Endothelial cell of umbilical vein (primary cell): ENCODE results near the gene SUPT4H1. TPM values are rescaled to one million over a fixed set of nuclear protein-coding genes. Genes with fewer than 3 reads are reported as not detected.

Experiments used
- Bru-seq: library from RNA; stranded (reverse); fragments of 400-500 nt; gene quantifications from one replicate; lab custom pipeline; 2021; lab: Mats Ljungman, UMichigan
- BruChase-seq, 2 experiments: library from RNA; stranded (reverse); fragments of 400-500 nt; gene quantifications; one replicate each; lab custom pipeline; 2021; lab: Mats Ljungman, UMichigan
- BruUV-seq: library from RNA; stranded (reverse); fragments of 400-500 nt; replicated peaks from 2 replicates; lab custom pipeline; 2021; lab: Mats Ljungman, UMichigan
- CTCF ChIA-PET: fragments of 300-600, 350-600 bp; sonication (Branson Sonifier 250); formaldehyde crosslinking; loops from one replicate; lab custom pipeline; 2021; ENCODE audit warnings: antibody characterized with exemption, inconsistent platforms; lab: Charles Lee
- POLR2A ChIA-PET: fragments of 300-600, 350-600 bp; sonication (Branson Sonifier 250); formaldehyde crosslinking; loops from one replicate; lab custom pipeline; 2021; ENCODE audit warnings: antibody characterized with exemption, inconsistent platforms; lab: Charles Lee
- DNase-seq: peaks from one replicate; pipeline ENCODE4 v3.0.0-alpha.2; 2011; ENCODE audit warnings: low read depth, low spot score
- FAIRE-seq: peaks from 2 replicates; lab custom pipeline; 2011; peaks lifted over from hg19 to GRCh38; lab: Jason Lieb, UNC
- H2AFZ ChIP-seq: 2 replicates; pipeline ENCODE4 v1.6.0; 2012; ENCODE audit warnings: low read depth, low read length, control low read depth, inconsistent platforms
- H3K27ac ChIP-seq: 2 replicates; pipeline ENCODE4 v1.5.1; 2011; ENCODE audit warnings: low read depth, mild to moderate bottlenecking, control low read depth, low read length, moderate library complexity; ENCODE audit not compliant: insufficient read depth
- H3K27me3 ChIP-seq, 2 experiments: 2 replicates each; pipeline versions ENCODE4 v1.6.0 to v1.6.1; 2011; ENCODE audit warnings: low read length in 2 of 2, mixed read lengths in 1 of 2; ENCODE audit not compliant: control insufficient read depth in 2 of 2, insufficient read depth in 2 of 2
- H3K36me3 ChIP-seq, 2 experiments: 2 replicates in 1 of 2; 3 replicates in 1 of 2; pipeline ENCODE4 v1.5.1; 2011; ENCODE audit warnings: low read length in 2 of 2, mild to moderate bottlenecking in 1 of 2, moderate library complexity in 1 of 2; ENCODE audit not compliant: control insufficient read depth in 2 of 2, insufficient read depth in 2 of 2; ENCODE audit errors: extremely low read depth in 1 of 2
- H3K4me1 ChIP-seq: 3 replicates; pipeline ENCODE4 v1.5.1; 2011; ENCODE audit warnings: mild to moderate bottlenecking, low read length; ENCODE audit not compliant: control insufficient read depth, insufficient read depth; ENCODE audit errors: extremely low read depth
- H3K4me2 ChIP-seq: 2 replicates; pipeline ENCODE4 v1.6.1; 2011; ENCODE audit warnings: low read length, control low read depth, mixed read lengths; ENCODE audit not compliant: insufficient read depth
- H3K4me3 ChIP-seq, 3 experiments: fragments of 200-600 bp in 1 of 3; sonication (generic), shearing (Covaris generic) in 1 of 3; replicated peaks in 1 of 3; 2 replicates each; pipeline ENCODE4 v1.5.1; 2011 to 2016; ENCODE audit warnings: control low read depth in 3 of 3, low read length in 3 of 3, mild to moderate bottlenecking in 2 of 3, inconsistent platforms in 1 of 3, low read depth in 1 of 3, moderate library complexity in 1 of 3; ENCODE audit not compliant: insufficient read depth in 1 of 3
- H3K79me2 ChIP-seq: 2 replicates; pipeline ENCODE4 v1.6.0; 2012; ENCODE audit warnings: low read length, inconsistent platforms; ENCODE audit not compliant: control insufficient read depth, insufficient read depth
- H3K9ac ChIP-seq: replicated peaks from 2 replicates; pipeline ENCODE3; 2011; ENCODE audit warnings: low read length, control low read depth; ENCODE audit not compliant: insufficient read depth; ENCODE audit errors: extremely low read depth
- H3K9me1 ChIP-seq: replicated peaks from 3 replicates; pipeline ENCODE4 v1.6.0; 2011; ENCODE audit warnings: mild to moderate bottlenecking, low read length; ENCODE audit not compliant: control insufficient read depth, insufficient read depth; ENCODE audit errors: extremely low read depth
- H3K9me3 ChIP-seq: replicated peaks from 2 replicates; pipeline ENCODE4 v1.5.1; 2012; ENCODE audit warnings: low read length, inconsistent platforms; ENCODE audit not compliant: control insufficient read depth, insufficient read depth
- H4K20me1 ChIP-seq: replicated peaks from 2 replicates; pipeline ENCODE3; 2011; ENCODE audit warnings: mild to moderate bottlenecking, low read length; ENCODE audit not compliant: control insufficient read depth, insufficient read depth; ENCODE audit errors: extremely low read depth
- CTCF ChIP-seq, 2 donors: IDR thresholded peaks; 1 replicate in 1 of 2; 2 replicates in 1 of 2; pipeline ENCODE4 v1.5.1; 2011; ENCODE audit warnings: low read length in 2 of 2, mild to moderate bottlenecking in 2 of 2, moderate library complexity in 2 of 2, control low read depth in 1 of 2, inconsistent platforms in 1 of 2, low read depth in 1 of 2; ENCODE audit not compliant: insufficient read depth in 1 of 2; ENCODE audit errors: extremely low read depth in 1 of 2
- EZH2 ChIP-seq: IDR thresholded peaks from 2 replicates; pipeline ENCODE4 v1.6.1; 2012; ENCODE audit warnings: borderline replicate concordance, low read depth, mild to moderate bottlenecking, moderate library complexity, low read length, inconsistent platforms; ENCODE audit not compliant: severe bottlenecking
- FOS ChIP-seq: IDR thresholded peaks from 2 replicates; pipeline ENCODE4 v1.6.1; 2011; ENCODE audit warnings: mild to moderate bottlenecking, low read length, moderate library complexity, borderline replicate concordance; ENCODE audit not compliant: insufficient read depth
- GATA2 ChIP-seq: IDR thresholded peaks from 2 replicates; pipeline ENCODE4 v1.7.0; 2011; ENCODE audit warnings: low read depth, mild to moderate bottlenecking, moderate library complexity, mixed read lengths, low read length; ENCODE audit not compliant: insufficient read length, insufficient read depth
- JUN ChIP-seq: IDR thresholded peaks from 2 replicates; pipeline ENCODE4 v1.6.1; 2011; ENCODE audit warnings: borderline replicate concordance, low read depth; ENCODE audit not compliant: insufficient read length, insufficient read depth
- MYC ChIP-seq: IDR thresholded peaks from one replicate; pipeline ENCODE4 v1.6.1; 2011; ENCODE audit warnings: mild to moderate bottlenecking, low read depth, low read length
- POLR2A ChIP-seq: IDR thresholded peaks from 2 replicates; pipeline ENCODE4 v1.6.1; 2012; ENCODE audit warnings: low read depth, mild to moderate bottlenecking, control low read depth, low read length
- POLR2AphosphoS5 ChIP-seq: IDR thresholded peaks from 2 replicates; pipeline ENCODE4 v1.6.1; 2012; ENCODE audit warnings: low read depth, mild to moderate bottlenecking, control low read depth, low read length, moderate library complexity; ENCODE audit not compliant: insufficient read depth
- dilution Hi-C: fragments of 300-500 bp; cut with MboI; formaldehyde crosslinking; loops from one replicate; pipeline ENCODE4 v1.15.0; 2019; ENCODE audit warnings: low sequenced_read_pairs; ENCODE audit not compliant: extremely low pct_ligation_motif_present
- intact Hi-C: fragments of 100-400 bp; cut with micrococcal nuclease; formaldehyde crosslinking; loops from one replicate; pipeline ENCODE4 v1.10.0; 2022
- long read RNA-seq: library from polyadenylated mRNA; stranded (forward); transcript quantifications from one replicate; pipeline ENCODE4 v2.0.0, GENCODE V29; 2021
- polyA minus RNA-seq, 3 experiments: library from RNA; depleted of rRNA, polyadenylated mRNA; stranded (reverse); fragments of >200 nt; gene quantifications; 1 replicate in 1 of 3; 2 replicates in 2 of 3; pipeline ENCODE4 v1.2.3, GENCODE V29; 2011
- polyA plus RNA-seq, 4 experiments: library from polyadenylated mRNA; depleted of rRNA in 3 of 4; stranded (reverse) in 3 of 4; unstranded in 1 of 4; fragments of >200 nt; gene quantifications; 2 replicates each; pipeline versions ENCODE4 v1.2.1 to v1.2.3, GENCODE V29; 2011 to 2012; ENCODE audit warnings: missing spikeins in 1 of 4
- total RNA-seq: library from RNA; stranded (reverse); gene quantifications from 2 replicates; pipeline ENCODE4 v1.2.3, GENCODE V29; 2021
- TF ChIP-seq, protein P1 (sequence below): IDR thresholded peaks from 2 replicates; pipeline ENCODE4 v1.6.1; 2011; ENCODE audit not compliant: insufficient read depth, insufficient read length

SUPT4H1 gene
- total RNA-seq, result 70.9 and 77.5 TPM in 2 replicates
- polyA plus RNA-seq, result 112 and 154 TPM in 2 replicates
- polyA plus RNA-seq (2011; cell fraction: cytosol; rRNA removed), result 103 and 166 TPM in 2 replicates
- 58.2 and 63.9 TPM in 2 replicates for polyA plus RNA-seq (2011; cell fraction: nucleus; rRNA removed)
- 136 and 149 TPM in 2 replicates for polyA plus RNA-seq (2012)
- 101 and 131 TPM in 2 replicates for polyA minus RNA-seq
- polyA minus RNA-seq (2011; cell fraction: cytosol; rRNA and poly(A)+ RNA removed), result 42.7 TPM
- polyA minus RNA-seq (2011; cell fraction: nucleus; rRNA and poly(A)+ RNA removed), result 17.9 and 22.6 TPM in 2 replicates
- Bru-seq, nascent RNA, result percentile 72 among the genes with signal in this experiment
- percentile 94 among the genes with signal in this experiment for BruChase-seq, experiment 1, labeled RNA remaining after a 6-hour chase
- percentile 87 among the genes with signal in this experiment for BruChase-seq, experiment 2, labeled RNA remaining after a 2-hour chase
- long read RNA-seq, transcript SUPT4H1-201 (5 exons, 1,489 nt), result major isoform, 15 of 26 reads
- long read RNA-seq, transcript SUPT4H1-202 (5 exons, 1,643 nt), result minor isoform, 5 of 26 reads
- long read RNA-seq, partial matches to known transcripts, result 0 of 26 reads
- long read RNA-seq, other reads (novel, unspliced or antisense), result 2 of 26 reads

DNA sequence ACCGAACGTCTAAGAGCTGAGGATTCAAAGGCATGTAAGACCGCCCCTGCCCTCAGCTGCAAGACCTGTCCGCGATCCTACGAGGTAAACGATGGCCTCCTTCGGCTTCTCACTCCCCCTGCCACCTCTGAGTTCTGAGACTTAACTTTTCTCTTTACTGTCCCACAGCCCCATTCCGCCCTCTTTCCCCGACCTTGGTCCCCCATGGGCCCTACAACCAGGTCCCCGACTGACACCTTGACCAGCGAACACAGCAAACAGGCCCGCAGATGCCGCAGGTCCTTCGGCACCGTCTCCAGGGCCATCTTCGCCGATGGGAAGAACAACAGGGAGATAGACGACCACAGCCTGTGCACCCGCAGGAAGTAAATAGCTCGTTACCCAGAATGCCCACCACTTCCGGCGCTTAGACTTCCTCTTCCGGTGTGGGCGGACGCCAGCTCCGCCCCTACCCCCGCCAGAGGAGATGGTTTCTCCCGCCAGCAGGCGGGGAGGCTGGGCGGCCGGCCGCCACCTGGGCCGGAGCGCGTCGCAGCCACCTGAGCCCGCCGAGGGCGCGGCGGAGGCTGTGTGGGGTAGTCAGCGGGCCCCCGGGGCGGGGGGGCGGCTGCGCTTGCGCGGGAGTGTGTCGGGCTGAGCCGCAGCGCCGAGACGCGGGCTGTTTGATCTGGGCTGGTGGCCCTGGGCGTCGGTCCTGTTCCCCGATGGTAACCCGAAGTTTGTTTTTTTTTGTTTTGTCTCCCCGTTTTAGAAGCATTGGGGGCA is at the start of gene SUPT4H1:
Gene SUPT4H1 (minus strand): TSS at position 371 of the 765 bp plus-strand sequence. CDS start 66 bp downstream, at position 305.
- no TSS peak for BruUV-seq
- Histone ChIP-seq H3K9me3 (no peaks in the 10 kb centered on the region), H3K27me3 (no peaks in the 10 kb centered on the region), H3K4me1 (peaks cover 4% of the 10 kb centered on the region), H3K36me3 (peaks cover 8 to 23% of the 10 kb centered on the region in 2 experiments), H3K4me3 (peak within 1 kb of the TSS; percentile 71 to 87 (median 86)), H3K27ac (peak within 1 kb of the TSS; percentile 49), H3K9me1 (no peaks in the 10 kb centered on the region), H3K4me2 (peak within 1 kb of the TSS; percentile 68), H2AFZ (peak within 1 kb of the TSS; percentile 82), H4K20me1 (no peaks in the 10 kb centered on the region), H3K79me2 (peaks cover 6% of the 10 kb centered on the region), H3K9ac (peak within 1 kb of the TSS; percentile 89)
- ChIA-PET POLR2A (interaction anchor here (0.6 to 2.5 kb wide), 7 partner anchors 8 to 725 kb away, joined by 3 to 12 read pairs (median 4); partner anchors contain the start of gene RNF43), CTCF (interaction anchor here (0.6 to 2.9 kb wide), 15 partner anchors 9 to 133 kb away, joined by 3 to 19 read pairs (median 3); partner anchors contain the start of genes MKS1 and RNF43)
- FAIRE-seq (peak; percentile 96), DNase-seq (peak; percentile 89)
- dilution Hi-C loops, result no loop called here
- intact Hi-C loops, result loop anchor here (1.0 to 5.0 kb wide), 4 partner anchors 40 to 345 kb away; partner anchors contain the start of genes RNF43 and SRSF1
- TF ChIP-seq FOS (no peak), POLR2AphosphoS5 (peak; percentile 97), JUN (no peak), POLR2A (peak; percentile 97), EZH2 (no peak), CTCF (IDR thresholded peaks at IDR 0.05; ENCODE audit: extremely low read depth in 1 of 2, insufficient read depth in 1 of 2, low read depth in 1 of 2, low read length in 2 of 2) (no peak), MYC (no peak), GATA2 (no peak)
- TF ChIP-seq, protein P1, sequence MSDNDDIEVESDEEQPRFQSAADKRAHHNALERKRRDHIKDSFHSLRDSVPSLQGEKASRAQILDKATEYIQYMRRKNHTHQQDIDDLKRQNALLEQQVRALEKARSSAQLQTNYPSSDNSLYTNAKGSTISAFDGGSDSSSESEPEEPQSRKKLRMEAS, result no peak
